ENCODE data around the gene MTERF2.
A peak's percentile ranks its signal among the peaks of the same experiment; 100 is the strongest.
"Not testable (repeated sequence)": the region's sequence is repeated elsewhere in the genome, so short reads cannot be mapped to it uniquely, and the experiment has no call there.

MTERF2 gene, protein sequence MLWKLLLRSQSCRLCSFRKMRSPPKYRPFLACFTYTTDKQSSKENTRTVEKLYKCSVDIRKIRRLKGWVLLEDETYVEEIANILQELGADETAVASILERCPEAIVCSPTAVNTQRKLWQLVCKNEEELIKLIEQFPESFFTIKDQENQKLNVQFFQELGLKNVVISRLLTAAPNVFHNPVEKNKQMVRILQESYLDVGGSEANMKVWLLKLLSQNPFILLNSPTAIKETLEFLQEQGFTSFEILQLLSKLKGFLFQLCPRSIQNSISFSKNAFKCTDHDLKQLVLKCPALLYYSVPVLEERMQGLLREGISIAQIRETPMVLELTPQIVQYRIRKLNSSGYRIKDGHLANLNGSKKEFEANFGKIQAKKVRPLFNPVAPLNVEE

GRCh38 chr12:106986625-106987389 is at the start of gene MTERF2:
Gene MTERF2 (minus strand): TSS chr12:106987146. CDS start chr12:106978714, 8,432 bp downstream.
- peak; percentile 96 for DNase-seq

DNA sequence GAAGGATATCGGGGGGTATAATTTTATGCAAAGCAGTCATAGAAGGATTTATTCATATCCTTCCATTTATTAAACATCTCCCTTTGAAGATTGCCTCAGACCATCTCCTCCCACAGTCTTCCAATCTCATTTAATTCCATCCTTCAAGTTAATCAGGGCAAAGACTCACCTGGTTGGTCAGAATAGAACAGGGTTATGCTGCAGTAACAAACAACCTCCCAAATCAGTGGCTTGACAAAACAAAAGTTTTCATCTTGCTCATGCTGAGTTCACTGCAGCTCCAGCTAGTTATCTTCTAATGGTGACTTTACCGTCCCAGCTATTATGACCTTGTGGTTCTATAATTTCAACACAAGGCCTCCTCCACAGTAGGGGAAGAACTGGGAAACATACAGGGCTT is 48.8 kb upstream of the MTERF2 start:
- no peak for DNase-seq

DNA sequence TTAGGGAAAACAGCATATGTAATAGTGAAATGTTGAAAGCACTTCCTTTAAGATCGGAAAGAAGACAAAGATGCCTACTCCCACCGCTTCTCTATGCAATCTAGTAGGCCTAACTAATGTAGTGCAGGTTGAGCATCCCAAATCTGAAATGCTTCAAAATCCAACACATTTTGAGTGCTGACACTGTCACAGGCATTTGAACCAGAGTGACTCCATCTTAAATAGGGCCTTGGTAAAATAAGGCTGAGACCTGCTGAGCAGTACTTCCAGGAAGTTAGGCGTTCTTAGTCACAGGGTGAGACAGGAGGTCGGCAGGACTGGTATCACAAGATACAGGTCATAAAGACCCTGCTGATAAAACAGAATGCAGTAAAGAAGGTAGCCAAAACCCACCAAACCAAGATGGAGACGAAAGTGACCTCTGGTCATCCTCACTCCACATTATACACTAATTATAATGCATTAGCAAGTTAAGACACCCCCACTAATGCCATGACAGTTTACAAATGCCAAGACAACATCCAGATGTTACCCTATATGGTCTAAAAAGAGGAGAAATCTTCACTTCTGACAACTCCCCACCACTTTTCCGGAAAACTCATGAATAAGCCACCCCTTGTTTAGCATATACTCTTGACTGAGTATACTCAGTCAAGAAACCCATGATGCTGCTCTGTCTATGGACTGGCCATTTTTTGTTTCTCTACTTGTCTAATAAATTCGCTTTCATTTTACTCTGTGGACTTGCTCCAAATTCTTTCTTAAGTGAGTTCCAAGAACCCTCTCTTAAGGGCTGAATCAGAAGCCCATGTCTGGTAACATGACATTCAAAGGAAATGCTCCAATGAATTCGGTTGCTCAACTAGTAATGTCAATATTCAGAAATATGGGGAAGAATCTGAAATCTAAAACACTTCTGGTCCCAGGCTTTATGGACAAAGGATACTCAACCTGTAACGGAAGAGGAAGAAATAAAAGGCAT is 47.1 kb upstream of the MTERF2 start:
- no peak for DNase-seq

DNA sequence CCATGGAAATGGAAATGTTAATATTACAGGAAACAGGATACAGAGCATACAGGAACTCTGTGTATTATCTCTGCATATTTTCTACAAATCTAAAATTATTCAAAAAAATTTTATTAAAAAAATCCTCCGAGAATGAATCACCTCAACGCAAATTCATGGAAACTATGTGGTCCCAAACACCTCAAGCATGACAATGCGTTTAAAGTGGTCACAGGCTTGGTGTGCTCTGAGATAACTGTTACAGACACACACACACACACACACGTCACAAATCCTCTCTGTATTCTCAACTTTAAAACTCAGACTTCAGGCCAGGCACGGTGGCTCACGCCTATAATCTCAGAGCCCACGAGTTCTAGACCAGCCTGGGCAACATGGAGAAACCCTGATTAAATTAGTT is 45.3 kb upstream of the MTERF2 start:
- DNase-seq = no peak

DNA sequence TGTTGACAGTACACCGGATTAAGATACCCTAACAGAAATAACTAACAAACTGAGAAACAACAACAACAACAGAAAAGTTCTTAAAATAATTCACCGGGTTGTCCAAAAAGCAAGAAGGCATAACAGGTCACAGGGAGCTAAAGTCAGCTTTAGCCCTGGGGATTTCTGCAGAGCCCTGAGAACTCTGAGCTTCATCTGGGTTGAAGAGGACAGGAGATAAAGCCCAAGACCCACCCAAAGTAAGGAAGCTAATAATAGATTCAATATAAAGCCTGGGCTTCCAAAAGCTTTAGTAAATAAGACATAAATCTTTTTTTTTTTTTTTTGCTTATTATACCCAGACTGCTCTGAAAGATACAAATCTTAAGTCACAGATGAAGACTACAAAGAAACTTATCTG is 44.1 kb upstream of the MTERF2 start:
- DNase-seq = no peak

- no peak for DNase-seq
Observed at GRCh38 chr12:107029081-107029480, 42.1 kb upstream of the MTERF2 start.

GRCh38 chr12:107027636-107028053 is 40.7 kb upstream of the MTERF2 start:
- DNase-seq = no peak

DNA sequence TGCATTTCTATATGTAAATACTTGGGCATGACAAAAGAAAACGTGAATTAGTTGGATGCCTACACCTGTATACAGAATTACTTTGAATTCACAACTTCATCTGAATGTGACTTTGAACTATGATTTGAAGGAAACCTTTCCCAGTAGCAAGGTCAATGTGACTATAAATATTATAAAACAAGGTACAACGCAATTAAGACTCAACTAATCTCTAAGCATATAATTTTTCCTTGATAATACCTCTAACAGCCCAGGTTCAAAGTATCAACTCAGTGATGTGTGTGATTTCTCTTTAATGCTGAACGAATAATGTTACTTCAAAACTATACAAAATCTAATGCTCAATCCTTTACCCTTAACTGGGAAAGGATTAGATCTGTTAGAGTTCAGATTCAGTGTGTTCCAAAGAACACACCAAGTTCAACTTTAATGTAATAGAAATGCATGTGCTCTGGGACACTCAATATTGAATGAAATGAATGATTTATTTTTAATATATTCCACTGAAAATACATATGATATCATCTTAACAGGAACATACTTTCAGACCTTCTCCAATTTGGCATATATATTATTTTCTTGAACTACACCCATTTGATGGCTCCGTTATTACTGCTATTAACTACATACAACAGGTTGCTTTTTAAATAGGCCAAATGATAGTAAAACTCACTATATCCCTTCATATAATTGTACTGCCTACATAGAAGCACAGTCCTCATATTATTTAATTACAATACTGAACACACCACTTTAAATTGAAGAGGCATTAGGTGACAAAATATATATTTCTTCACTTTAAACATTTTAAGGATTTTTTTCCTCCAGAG is 40.1 kb upstream of the MTERF2 start:
- DNase-seq = no peak

DNA sequence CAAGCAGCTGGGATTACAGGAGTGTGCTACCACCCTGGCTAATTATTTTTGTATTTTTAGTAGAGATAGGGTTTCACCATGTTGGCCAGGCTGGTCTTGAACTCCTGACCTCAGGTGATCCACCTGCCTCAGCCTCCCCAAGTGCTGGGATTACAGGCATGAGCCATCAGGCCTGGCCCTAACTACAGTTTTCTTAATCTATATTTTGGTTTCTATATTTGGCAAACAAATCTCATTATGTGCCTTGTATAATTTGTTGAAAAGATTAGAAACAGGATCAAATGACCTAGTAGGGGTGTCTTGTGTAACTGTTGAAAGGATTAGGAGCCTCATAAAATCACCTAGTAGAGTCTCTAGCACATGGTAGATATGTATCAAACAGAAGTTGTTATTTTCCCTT is 39.4 kb upstream of the MTERF2 start:
- DNase-seq = not testable (repeated sequence)

- DNase-seq = no peak
Observed at GRCh38 chr12:107025671-107026070, 38.7 kb upstream of the MTERF2 start.

- DNase-seq = no peak
Observed at GRCh38 chr12:107019546-107019945, 32.6 kb upstream of the MTERF2 start.

- no peak for DNase-seq
Observed at GRCh38 chr12:107017042-107017441, 30.1 kb upstream of the MTERF2 start.

DNA sequence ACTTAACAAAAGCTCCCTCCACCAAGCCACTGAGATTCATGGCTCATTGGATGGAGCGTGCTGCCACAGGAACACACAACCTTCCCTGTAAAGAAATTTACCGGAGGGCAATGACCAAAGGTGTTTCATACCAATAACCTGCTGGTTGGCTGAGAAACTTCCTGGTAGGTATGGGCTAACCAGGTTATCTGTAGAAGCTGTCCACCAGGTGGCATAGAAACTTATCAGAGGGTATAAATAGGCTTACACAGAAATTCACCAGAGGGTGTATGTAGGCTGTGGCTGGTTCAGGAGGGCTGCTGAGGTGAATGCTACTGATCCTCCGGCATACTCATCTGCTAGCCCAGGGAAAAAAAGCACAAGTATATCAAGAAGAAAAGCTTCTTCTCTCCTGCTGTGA is 27.1 kb upstream of the MTERF2 start:
- no peak for DNase-seq

DNA sequence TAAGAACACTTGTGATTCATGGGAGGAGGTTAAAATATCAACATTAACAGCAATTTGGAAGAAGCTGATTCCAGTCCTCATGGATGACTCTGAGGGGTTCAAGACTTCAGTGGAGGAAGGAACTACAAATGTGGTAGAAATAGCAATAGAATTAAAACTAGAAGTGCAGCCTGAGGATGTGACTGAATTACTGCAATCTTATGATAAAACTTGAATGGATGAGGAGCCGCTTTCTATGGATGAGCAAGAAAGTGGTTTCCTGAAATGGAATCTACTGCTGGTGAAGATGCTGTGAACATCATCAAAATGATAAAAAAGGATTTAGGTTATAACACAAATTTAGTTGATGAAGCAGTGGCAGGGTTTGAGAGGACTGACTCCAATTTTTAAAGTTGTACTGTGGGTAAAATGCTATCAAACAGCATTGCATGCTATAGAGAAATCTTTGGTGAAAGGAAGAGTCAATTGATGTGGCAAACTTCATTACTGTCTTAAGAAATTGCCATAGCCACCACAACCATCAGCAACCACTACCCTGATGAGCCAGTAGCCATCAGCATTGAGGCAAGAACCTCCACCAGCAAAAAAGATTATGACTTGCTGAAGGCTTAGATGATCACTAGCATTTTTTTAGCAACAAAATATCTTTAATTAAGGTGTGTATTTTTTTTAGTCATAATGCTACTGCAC is 25.9 kb upstream of the MTERF2 start:
- no peak for DNase-seq

DNA sequence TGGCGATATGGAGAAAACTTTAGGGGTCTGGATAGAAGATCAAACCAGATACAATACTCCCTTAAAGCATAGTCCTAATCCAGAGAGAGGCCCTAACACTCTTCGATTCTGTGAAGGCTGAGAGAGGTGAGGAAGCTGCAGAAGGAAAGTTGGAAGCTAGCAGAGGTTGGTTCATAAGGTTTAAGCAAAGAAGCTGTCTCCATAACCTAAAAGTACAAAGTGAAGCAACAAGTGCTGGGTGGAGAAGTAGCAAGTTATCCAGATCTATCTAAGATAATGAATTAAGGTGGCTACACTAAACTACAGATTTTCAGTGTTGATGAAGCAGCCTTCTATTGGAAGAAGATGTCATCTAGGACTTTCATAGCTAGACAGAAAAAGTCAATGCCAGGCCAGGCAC is 24.6 kb upstream of the MTERF2 start:
- DNase-seq = no peak

DNA sequence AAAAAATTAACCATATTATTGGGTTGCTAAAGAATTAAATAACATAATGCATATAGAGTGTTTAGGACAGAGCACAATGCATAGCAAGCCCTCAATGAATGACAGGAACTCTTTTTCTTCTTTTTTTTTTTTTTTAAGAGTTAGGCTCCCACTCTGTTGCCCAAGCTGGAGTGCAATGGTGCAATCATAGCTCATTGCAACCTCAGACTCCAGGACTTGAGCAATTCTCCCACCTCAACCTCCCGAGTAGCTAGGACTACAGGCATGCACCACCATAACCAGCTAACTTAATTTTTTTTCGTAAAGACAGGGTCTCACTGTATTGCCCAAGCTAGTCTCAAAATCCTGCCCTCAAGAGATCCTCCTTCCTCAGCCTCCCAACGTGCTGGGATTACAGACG is 20.5 kb upstream of the MTERF2 start:
- DNase-seq = no peak

GRCh38 chr12:107002665-107003064 is 15.7 kb upstream of the MTERF2 start:
- DNase-seq = not testable (repeated sequence)

- no peak for DNase-seq
Observed at GRCh38 chr12:106999446-106999845, 12.5 kb upstream of the MTERF2 start.

- DNase-seq = no peak
Observed at GRCh38 chr12:106997916-106998315, 11.0 kb upstream of the MTERF2 start.

DNA sequence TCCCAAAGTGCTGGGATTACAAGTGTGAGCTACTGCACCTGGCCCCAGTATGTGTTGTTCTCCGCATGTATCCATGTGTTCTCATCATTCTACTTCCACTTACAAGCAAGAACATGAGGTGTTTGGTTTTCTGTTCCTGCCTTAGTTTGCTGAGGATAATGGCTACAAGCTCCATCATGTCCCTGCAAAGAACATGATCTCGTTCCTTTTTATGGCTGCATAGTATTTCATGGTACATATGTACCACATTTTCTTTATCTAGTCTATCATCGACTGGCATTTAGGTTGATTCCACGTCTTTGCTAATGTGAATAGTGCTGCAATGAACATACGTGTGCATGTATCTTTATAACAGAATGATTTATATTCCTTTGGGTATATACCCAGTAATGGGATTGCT is 9.2 kb upstream of the MTERF2 start:
- DNase-seq = not testable (repeated sequence)

DNA sequence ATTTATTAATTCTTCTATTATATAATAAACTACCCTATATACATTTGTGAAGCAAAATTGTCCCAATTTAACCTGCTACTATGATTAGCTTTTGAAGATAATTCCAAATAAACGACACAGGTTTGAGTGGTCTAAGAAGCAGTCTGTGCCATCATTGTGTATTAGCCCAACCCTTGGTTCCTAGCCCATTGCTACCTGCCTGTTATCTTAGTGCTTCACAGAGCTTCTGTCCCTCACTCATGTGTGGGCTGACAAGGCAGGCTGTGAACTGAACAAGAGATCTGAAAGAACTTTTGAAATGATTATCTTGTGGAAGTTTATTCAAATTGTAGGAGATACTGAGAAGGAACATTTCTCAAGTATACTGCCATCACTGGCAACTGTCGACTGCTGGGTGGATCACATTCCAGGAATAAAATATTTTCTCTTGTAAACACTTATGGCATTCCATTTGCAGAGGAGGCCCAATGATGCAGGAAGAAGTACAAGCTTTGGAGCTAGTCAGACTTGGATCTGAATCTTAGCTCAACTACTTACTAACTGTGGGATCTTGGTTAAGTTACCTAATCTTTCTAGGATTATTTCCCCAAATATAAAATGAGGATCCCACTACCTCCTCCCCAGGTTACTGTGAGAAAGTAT is 7.8 kb upstream of the MTERF2 start:
- DNase-seq = no peak
